GM19468 (cell line): ENCODE data around the gene PDE6G.
"Not testable (repeated sequence)": the region's sequence is repeated elsewhere in the genome, so short reads cannot be mapped to it uniquely, and the experiment has no call there.

ENCODE experiments used
- ATAC-seq: cut with Tn5 transposase; IDR thresholded peaks from one replicate; pipeline ENCODE4 v1.9.1; 2021; ENCODE audit warnings: mild to moderate bottlenecking, moderate library complexity, moderate number of reproducible peaks; ENCODE audit not compliant: unreplicated experiment; ENCODE audit errors: extremely low read depth

The PDE6G gene

DNA sequence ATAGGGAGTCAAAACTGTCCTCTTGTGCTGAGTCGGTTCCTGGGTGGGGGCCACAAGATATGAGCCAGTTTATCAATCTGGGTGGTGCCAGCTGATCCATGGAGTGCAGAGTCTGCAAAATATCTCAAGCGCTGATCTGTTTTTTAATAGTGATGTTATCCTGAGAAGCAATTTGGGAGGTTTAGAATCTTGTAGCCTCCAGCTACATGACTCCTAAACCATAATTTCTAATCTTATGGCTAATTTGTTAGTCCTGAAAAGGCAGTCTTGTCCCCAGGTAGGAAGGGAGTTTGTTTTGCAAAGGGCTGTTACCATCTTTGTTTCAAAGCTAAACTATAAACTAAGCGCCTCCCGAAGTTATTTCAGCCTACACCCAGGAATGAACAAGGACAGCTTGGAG lies 17.7 kb downstream of the PDE6G start:
- no peak for ATAC-seq

DNA sequence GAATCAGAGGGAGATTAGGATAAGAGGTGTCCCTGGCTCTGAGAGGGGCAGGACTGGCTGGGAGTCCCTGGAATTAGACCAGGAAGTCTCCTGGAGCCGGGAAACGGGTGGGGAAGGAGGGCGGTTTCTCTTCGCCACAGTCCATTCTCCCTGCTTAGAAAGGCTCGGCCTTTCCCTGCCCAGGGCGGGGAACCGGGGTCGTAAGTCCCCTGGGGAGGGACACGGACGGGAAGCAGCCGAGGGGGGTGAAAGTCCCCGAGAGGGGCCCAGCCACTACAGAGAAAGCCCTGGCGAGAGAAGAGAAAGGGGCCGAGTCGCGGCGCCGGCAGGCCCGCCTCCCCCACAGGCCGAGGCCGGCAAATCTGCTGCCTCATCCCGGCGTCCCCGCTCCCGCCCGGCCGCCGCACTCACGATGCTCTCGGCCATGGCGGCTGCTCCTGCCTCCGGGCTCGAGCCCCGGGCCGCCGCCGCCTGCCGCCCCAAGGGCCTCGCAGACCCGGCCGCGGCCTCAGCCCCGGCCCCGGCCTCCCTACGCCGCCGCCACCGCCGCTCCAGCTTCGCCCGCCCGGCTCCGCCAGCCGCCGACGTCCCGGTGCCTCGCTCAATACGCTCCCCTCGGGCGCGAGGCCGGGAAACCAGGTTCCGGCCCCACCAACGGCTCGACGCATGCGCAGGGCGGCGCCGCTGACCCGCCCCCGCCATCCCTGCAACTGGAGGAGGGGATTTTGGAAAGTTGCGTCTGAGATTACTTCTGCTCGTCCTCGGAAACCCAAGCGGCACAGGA lies 19.6 kb downstream of the PDE6G start, which contains the start of the genes NPLOC4 and TSPAN10:
TSS of gene NPLOC4 (minus strand) at position 608 of the 784 bp plus-strand sequence. CDS start at position 426, 182 bp downstream.
TSS of gene TSPAN10 (plus strand) at position 692 of the 784 bp plus-strand sequence. CDS start 5,217 bp downstream, outside the sequence.
- ATAC-seq = peak; percentile 54

DNA sequence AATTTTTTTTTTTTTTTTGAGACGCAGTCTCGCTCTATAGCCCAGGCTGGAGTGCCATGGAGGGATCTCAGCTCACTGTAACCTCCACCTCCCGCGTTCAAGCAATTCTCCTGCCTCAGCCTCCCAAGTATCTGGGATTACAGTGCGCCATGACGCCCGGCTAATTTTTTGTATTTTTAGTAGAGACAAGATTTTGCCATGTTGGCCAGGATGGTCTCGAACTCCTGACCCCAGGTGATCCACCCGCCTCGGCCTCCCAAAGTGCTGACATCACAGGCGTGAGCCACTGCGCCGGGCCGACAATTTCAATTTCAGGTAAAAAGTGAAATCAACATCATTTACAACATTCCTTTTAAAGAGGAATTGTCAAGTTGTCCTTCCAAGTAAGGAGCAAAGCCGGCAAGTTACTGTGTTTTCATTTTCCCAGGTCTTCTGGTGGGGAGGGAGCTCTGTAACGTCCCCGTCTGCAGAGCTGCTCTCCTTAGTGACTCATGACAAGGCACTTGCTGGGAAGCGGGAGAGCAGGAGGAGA lies 20.3 kb downstream of the PDE6G start:
- ATAC-seq = no peak

GRCh38 chr17:81635431-81635830 lies 20.9 kb downstream of the PDE6G start:
- no peak for ATAC-seq

- ATAC-seq = no peak
Measured at GRCh38 chr17:81631482-81631881, 24.9 kb downstream of the PDE6G start.

DNA sequence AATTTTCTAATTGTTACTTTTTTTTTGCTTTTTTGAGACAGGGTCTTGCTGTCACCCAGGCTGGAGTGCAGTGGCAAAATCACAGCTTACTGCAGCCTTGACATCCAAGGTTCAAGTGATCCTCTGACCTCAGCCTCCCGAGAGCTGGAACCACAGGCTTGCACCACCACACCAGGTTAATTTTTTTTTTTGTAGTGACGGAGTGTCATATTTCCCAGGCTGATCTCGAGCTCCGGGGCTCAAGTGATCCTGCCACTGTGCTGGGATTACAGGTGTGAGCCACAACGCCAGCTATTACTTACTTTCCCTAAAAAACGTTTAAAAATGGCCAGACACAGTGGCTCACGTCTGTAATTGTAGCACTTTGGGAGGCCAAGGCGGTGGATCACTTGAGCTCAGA lies 26.1 kb downstream of the PDE6G start:
- ATAC-seq = no peak

- no peak for ATAC-seq
Measured at GRCh38 chr17:81621494-81622130, 34.7 kb downstream of the PDE6G start.

DNA sequence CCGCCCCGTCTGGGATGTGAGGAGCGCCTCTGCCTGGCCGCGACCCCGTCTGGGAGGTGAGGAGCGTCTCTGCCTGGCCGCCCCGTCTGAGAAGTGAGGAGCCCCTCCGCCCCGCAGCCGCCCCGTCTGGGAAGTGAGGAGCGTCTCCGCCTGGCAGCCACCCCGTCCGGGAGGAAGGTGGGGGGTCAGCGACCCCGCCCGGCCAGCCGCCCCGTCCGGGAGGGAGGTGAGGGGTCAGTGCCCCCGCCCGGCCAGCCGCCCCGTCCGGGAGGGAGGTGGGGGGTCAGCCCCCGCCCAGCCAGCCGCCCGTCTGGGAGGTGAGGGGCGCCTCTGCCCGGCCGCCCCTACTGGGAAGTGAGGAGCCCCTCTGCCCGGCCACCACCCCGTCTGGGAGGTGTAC lies 38.0 kb downstream of the PDE6G start:
- ATAC-seq = not testable (repeated sequence)

GRCh38 chr17:81616877-81617276 lies 39.5 kb downstream of the PDE6G start:
- no peak for ATAC-seq

GRCh38 chr17:81615401-81615930 lies 40.9 kb downstream of the PDE6G start:
- no peak for ATAC-seq

GRCh38 chr17:81612172-81612970 lies 44.0 kb downstream of the PDE6G start:
- ATAC-seq = no peak

DNA sequence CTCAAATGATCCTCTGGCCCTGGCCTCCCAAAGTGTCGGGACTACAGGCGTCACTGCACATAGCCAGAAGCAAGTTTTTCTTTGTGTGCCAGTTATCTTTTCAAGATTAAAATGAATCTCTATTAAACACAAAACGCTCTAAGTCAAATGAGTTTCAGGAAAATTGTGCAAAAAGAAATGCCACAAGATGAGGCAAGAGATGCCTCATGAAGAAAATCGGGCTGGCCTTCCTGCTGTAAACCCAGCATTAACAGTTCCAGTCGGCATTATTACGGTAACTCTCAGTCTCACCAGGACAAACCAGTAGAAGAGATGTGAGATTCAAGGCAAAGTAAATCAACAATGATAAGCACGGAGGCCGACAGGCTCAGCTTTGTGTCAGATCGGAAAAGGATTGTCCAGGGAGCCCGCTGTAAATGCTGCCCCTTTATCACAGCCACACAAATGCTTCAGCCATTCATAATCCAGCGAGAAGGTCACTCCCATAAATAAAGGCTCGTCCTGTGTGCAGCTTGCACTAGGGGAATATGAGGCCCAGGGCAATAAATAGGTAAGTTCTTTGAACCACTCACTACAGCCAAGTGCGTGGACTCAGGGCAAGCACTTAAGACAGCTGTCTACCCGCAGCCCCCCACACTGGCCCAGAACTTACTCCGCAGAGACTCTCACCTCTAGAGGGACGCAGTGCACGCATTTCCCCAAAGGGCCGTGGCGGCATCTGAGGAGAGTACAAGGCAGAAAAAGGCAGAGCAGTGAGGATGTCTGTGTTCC lies 46.6 kb downstream of the PDE6G start:
- ATAC-seq = no peak

DNA sequence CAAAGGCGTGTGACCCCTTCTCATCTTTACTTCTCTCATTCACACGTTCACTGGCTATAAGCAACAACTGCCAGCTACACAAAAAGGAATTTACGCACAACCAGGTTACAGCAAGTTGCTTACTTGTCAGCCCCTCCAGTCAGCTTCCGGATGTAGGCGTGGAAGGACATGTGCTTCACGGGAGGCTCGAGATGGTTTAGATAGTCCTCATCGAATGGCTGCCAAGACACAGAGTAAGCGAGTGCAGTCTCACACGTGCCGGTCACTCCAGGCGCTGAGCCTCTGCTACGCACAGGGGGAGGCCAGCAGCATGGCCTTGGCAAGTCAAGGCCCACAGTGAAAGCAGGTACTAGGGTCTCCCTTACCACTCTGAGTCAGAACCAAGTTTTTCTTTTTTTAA lies 47.7 kb downstream of the PDE6G start:
- ATAC-seq = no peak

GRCh38 chr17:81608082-81608481 lies 48.3 kb downstream of the PDE6G start:
- no peak for ATAC-seq

DNA sequence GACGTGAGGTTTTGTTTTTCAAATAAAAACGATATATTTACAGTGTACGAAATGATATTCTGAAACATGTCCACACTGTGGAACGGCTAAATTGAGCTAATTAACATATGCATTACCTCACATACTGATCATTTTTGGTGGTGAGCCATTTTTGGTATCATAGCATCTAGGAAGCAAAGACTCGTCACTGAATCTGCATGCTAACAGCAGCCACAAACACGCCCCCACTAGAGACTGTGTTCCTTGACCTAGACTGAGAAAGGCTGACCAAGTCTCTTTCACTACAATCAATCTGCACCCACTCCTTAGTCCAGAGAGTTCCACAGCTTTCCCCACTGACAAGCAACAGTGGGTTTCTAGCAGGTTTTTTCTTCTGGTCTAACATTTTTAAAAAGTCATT lies 48.9 kb downstream of the PDE6G start:
- ATAC-seq = no peak

DNA sequence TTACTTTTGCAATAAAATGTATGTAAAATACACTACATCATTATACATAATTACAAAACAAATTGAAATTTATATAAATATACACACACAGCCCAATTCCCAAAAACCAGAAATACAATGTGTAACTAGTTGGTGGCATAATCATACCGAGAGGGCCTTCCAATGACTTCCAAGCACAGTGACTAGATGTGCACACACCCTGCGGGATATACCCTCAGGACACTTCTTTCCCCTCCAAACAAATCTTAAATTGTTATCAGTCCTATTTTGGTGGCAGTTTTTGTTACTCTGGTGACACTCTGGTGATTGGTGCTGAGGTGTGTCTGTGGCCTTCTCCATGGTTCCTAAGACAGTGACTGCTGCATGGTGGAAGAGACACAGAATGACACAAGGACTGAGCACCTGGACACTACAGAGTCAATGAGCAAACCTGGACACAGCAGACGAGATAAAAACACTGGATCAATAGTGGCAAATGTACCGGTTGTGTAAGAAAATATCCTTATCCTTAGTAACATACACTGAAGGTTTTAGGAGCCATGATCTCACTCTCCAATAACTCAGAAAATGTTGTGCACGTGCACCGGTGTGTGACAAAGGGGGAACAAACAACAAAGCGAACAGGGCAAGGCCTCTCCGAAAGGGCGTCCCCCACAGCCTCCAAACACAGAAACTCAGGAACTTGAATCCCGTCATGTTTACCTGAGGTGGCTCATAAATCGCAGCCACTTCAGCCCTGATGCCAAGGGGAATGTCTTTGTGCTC lies 52.3 kb downstream of the PDE6G start:
- ATAC-seq = no peak

DNA sequence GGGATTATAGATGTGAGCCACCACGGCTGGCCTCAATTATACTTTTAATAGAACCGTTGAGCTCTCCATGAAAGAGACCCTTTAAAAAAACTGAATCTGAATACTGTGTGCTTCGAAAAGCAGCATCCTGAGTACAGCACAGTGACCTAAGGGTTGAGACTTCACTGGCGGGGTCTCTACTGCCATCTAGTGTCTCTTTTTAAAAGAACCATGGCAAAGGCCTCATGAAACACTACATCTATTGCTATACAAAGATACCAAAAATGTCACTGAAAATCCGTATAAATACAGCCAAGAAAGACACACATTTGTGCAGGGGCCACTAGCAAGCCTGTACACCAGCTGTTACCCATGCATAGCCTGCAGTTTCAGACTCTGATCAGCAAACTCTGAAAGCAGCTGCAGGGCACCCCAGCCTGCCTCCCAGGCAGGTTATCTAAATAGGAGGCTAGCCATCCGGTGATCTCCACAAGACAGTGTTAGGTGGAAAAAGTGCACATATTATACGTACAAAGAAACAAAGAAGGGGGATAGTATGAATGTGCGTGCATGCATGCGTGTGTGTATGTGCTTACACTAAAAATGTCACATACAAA lies 54.7 kb downstream of the PDE6G start:
- ATAC-seq = no peak
